ENCODE measurements around the gene KCNK15. TPM values are rescaled to one million over a fixed set of nuclear protein-coding genes. Genes with fewer than 3 reads are reported as not detected.

Gene KCNK15
- total and polyA plus RNA-seq, 10 of the 15 experiments (the other 5 are each of a cell fraction or from before 2014, with no cell fraction given) = not detected

DNA sequence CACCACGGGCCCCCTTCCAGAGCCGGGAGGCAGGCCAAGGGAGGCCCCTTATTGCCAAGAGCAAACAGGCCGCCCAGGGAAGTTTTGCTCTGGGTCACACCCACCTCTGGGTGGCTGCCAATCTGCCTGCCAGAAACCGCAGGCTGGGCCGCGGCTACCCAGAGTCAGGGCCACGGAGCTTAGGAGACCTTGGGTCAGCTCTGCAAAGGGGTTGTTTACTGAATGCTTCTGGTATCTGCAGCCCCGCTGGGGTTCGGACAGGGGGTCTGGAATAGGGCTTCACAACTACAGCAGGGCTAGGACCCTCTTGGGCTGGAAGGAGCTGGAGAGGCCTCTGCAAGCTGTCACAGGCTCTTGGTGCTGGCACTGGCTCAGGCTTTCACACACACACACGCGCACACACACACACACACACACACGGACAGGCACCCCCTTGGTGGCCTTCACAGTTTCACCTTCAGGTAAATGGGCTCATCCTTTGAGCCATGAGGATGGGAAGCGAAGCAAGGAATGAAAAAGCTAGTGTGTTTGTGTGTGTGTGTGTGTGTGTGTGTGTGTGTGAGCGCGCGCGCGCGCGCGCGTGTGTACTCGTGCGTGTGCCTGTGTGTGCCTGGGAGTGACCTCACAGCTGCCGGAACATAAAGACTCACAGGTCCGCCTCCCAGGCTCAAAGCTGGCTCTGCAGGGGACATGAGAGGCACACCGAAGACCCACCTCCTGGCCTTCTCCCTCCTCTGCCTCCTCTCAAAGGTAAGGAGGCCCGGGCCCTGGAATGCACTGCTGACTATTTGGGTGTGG is 30.8 kb upstream of the KCNK15 start, which contains the start of gene CCN5:
CCN5 (plus strand) TSS at position 669 of the 798 bp plus-strand sequence; CDS start at position 691, 22 bp downstream.
- Histone ChIP-seq H3K27me3 (replicated peaks in 1 of 2; ENCODE audit: control insufficient read depth in 2 of 2, insufficient read depth in 2 of 2, low read length in 1 of 2) (peaks cover 1 to 3% of the 10 kb centered on the region in 2 experiments; a peak in 2 of 4 replicates), H3K4me1 (ENCODE audit: control insufficient read depth, insufficient read depth, low read length) (no peaks in the 10 kb centered on the region), H4K20me1 (ENCODE audit: control insufficient read depth, insufficient read depth) (no peaks in the 10 kb centered on the region), H3K79me2 (ENCODE audit: control insufficient read depth, insufficient read depth, low read length) (no peaks in the 10 kb centered on the region), H3K27ac (ENCODE audit: control insufficient read depth, insufficient read depth) (no peak within 1 kb of the TSS), H2AFZ (ENCODE audit: control insufficient read depth, low read depth, low read length) (no peak within 1 kb of the TSS), H3K4me2 (ENCODE audit: control insufficient read depth, insufficient read depth) (no peak within 1 kb of the TSS), H3K9ac (ENCODE audit: control insufficient read depth, insufficient read depth, low read length) (no peak within 1 kb of the TSS), H3K9me3 (replicated peaks; ENCODE audit: control insufficient read depth, insufficient read depth, low read length) (no peaks in the 10 kb centered on the region), H3K36me3 (ENCODE audit: control insufficient read depth in 2 of 2, insufficient read depth in 2 of 2, low read length in 1 of 2) (no peaks in the 10 kb centered on the region), H3K4me3 (no peak within 1 kb of the TSS)
- ChIA-PET RAD21 (ENCODE audit: unreplicated experiment) (no interaction called here), SMC1A (ENCODE audit: uncharacterized antibody, unreplicated experiment) (no interaction called here), CTCF (no interaction called here), POLR2A (interaction anchor here (0.6 kb wide), 1 partner anchor 104 kb away, joined by 3 read pairs; no protein-coding TSS in a partner anchor)
- ATAC-seq (no peak), FAIRE-seq (no peak), DNase-seq (ENCODE audit: low read depth, low spot score) (no peak)
- no TSS peak for BruUV-seq (replicated peaks)
- intact Hi-C loops (cut with micrococcal nuclease; ENCODE audit: unreplicated experiment) = no loop called here
- in situ Hi-C loops (cut with MboI) = no loop called here
- TF ChIP-seq TCF12 (IDR thresholded peaks at IDR 0.05; ENCODE audit: low read depth, low read length) (no peak), CEBPB (IDR thresholded peaks at IDR 0.05; ENCODE audit: borderline replicate concordance in 1 of 2, low read depth in 2 of 2, low read length in 2 of 2) (no peak), CREM (IDR thresholded peaks at IDR 0.05; ENCODE audit: low read depth) (no peak), BACH1 (IDR thresholded peaks at IDR 0.05; ENCODE audit: borderline replicate concordance) (no peak), PML (IDR thresholded peaks at IDR 0.05; ENCODE audit: low read length) (no peak)
- TF ChIP-seq, protein P1, sequence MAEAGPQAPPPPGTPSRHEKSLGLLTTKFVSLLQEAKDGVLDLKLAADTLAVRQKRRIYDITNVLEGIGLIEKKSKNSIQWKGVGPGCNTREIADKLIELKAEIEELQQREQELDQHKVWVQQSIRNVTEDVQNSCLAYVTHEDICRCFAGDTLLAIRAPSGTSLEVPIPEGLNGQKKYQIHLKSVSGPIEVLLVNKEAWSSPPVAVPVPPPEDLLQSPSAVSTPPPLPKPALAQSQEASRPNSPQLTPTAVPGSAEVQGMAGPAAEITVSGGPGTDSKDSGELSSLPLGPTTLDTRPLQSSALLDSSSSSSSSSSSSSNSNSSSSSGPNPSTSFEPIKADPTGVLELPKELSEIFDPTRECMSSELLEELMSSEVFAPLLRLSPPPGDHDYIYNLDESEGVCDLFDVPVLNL (IDR thresholded peaks at IDR 0.05; ENCODE audit: low read depth, low read length) = no peak
- TF ChIP-seq, protein P2, sequence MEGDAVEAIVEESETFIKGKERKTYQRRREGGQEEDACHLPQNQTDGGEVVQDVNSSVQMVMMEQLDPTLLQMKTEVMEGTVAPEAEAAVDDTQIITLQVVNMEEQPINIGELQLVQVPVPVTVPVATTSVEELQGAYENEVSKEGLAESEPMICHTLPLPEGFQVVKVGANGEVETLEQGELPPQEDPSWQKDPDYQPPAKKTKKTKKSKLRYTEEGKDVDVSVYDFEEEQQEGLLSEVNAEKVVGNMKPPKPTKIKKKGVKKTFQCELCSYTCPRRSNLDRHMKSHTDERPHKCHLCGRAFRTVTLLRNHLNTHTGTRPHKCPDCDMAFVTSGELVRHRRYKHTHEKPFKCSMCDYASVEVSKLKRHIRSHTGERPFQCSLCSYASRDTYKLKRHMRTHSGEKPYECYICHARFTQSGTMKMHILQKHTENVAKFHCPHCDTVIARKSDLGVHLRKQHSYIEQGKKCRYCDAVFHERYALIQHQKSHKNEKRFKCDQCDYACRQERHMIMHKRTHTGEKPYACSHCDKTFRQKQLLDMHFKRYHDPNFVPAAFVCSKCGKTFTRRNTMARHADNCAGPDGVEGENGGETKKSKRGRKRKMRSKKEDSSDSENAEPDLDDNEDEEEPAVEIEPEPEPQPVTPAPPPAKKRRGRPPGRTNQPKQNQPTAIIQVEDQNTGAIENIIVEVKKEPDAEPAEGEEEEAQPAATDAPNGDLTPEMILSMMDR (IDR thresholded peaks at IDR 0.05 in 2 of 3, conservative IDR thresholded peaks at IDR 0.05 in 1 of 3; ENCODE audit: control insufficient read depth in 2 of 3, extremely low read depth in 1 of 3, insufficient read depth in 1 of 3, low read depth in 3 of 3, low read length in 3 of 3) = no peak
- WGBS (ENCODE audit: insufficient coverage, insufficient replicate concordance, low lambda C conversion rate, missing lambda C conversion rate) = 53% methylated on average over 28 of the region's 28 CpGs
